Iris pigment epithelial cell (primary cell): Measurements from ENCODE around the gene BRME1.
"Not testable (repeated sequence)": the region's sequence is repeated elsewhere in the genome, so short reads cannot be mapped to it uniquely, and the experiment has no call there.

Source experiments
- DNase-seq: peaks from one replicate; pipeline ENCODE4 v3.0.0-alpha.2; 2011; ENCODE audit warnings: low read depth

BRME1 gene

GRCh38 chr19:13865571-13866462 lies 40.1 kb downstream of the BRME1 start:
- DNase-seq, result no peak

GRCh38 chr19:13864667-13865570 lies 41.0 kb downstream of the BRME1 start:
- DNase-seq, result no peak

- DNase-seq, result no peak
These were observed 41.8 kb downstream of the BRME1 start for GRCh38 chr19:13864046-13864666.

- DNase-seq, result peak; percentile 91
These were observed 44.0 kb downstream of the BRME1 start for GRCh38 chr19:13861714-13862531.

- DNase-seq, result no peak
These were observed 44.6 kb downstream of the BRME1 start for GRCh38 chr19:13861392-13861713.

GRCh38 chr19:13860679-13861391 lies 45.1 kb downstream of the BRME1 start:
- DNase-seq, result no peak

- DNase-seq, result peak; percentile 63
These were observed 46.5 kb downstream of the BRME1 start for GRCh38 chr19:13859361-13859880.

GRCh38 chr19:13856497-13856896 lies 49.4 kb downstream of the BRME1 start:
- no peak for DNase-seq

- DNase-seq, result not testable (repeated sequence)
These were observed 53.7 kb downstream of the BRME1 start for GRCh38 chr19:13852171-13852707.

GRCh38 chr19:13851734-13852114 lies 54.2 kb downstream of the BRME1 start:
- DNase-seq, result not testable (repeated sequence)

- DNase-seq, result peak; percentile 93
These were observed 54.8 kb downstream of the BRME1 start for GRCh38 chr19:13850910-13851733.

- peak; percentile 61 for DNase-seq
These were observed 55.7 kb downstream of the BRME1 start for GRCh38 chr19:13849991-13850909.

- no peak for DNase-seq
These were observed 56.9 kb downstream of the BRME1 start for GRCh38 chr19:13848798-13849676.

- no peak for DNase-seq
These were observed 57.6 kb downstream of the BRME1 start for GRCh38 chr19:13848340-13848677.

- peak; percentile 91 for DNase-seq
These were observed 58.2 kb downstream of the BRME1 start for GRCh38 chr19:13847407-13848339.
